Measurements from ENCODE around the gene MYEOV.

MYEOV gene

DNA sequence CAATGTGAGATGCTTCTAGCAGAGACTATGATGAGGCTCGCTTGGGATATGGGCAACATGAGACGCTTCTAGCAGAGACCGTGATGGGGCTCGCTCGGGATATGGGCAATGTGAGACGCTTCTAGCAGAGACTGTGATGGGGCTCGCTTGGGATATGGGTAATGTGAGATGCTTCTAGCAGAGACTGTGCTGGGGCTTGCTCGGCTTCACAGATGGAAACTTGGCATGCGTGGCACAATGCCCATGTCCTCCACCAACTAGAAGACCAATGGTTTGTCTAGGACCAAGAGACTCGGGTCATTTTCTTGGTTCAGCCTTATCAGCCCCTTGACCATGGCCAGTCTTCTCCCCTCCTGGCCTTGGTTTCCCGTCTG, 7.1 kb downstream of the MYEOV start:
- DNase-seq (ENCODE audit: low read depth, low spot score): no peak

DNA sequence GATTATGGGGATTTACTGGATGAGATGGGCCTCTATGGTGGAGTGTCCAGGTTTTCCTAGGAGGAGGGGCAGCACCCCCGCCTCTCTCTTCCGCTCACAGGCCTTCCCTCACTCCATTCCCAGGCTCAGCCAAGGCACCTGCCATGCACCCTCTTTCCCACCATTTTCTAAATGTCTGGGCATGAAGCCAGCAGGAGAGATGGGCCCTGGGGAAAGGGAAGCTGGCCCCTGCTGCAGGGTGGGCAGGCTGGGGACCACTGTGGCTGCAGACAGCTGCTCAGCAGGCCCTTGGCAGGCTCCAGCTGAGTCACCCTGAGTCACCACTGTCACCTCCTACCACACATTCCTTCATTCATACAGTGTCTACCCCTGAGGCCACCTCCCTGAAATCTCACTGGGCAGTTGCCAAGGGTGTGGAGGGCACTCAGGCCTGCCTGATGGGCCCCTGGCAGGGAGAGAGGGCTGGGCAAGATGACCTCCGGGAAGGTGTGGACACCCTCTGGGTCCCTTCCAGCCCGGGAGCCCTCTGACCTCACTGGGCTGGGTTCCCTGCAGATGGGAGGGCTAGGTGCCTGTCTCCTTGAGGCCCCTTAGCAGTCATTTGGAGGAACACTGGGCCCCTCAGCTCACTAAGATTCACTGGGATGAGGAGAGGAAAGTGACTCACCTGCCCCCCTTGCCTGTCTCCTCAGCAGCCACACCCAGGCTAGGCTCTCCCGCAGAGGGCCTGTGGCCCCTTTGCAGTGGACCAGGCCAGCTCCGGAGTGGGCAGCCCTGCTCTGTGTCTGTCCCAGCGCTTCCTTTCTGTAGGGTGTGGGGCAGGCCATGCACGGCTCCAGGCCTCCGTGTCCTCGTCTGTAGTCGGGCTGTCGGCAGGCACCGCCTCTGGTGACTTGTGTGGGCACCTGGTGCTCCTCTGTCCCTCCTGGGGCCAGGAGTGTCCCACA, 7.8 kb downstream of the MYEOV start:
- no peak for DNase-seq (ENCODE audit: low read depth, low spot score)

DNA sequence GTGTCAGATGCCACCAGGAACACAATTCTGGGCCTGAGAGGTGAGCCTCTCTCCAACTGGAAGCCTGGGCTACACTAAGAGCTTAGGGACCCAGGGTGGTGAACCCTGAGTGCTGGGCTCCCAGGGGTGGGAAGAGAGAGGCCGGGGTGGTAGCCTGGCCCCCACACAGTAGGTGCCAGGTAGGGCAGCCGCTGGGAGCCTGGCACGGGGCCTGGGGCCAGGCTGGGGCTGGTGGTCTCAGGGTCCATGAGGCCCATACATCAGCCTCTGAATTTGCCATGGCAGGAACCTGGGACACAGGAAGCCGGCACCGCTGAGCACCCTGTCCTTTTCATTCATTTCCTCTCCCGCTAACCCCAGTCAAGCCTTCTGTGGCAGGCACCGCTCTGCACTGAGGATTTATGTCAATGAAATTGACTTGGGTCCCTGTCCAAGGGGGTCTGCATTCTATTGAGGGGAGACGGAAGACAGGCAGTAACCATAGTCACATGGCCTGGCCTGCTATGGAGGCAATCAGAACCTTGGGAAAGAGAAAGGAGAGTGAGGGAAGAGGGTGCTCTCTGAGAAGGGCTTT, 8.6 kb downstream of the MYEOV start:
- no peak for DNase-seq (ENCODE audit: low read depth, low spot score)

DNA sequence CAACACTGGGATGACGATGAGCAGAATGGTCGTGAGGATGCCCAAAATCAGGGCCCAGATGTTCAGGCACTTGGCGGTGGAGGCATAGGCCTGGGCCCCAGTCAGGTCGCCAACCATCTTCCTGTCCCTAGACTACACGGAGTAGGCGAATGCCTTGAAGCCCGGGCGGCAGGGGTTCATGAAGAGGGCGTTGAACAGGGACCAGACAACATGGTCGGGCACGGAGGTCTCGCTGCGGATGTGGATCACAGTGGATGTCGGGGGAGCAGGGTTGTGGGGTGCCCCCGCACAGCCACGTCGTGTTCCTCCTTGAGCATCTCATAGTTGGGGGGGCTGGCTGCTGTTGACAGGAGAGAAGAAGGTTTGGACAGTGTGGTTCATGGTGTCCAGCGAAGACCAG, 9.5 kb downstream of the MYEOV start:
- DNase-seq (ENCODE audit: low read depth, low spot score): no peak

DNA sequence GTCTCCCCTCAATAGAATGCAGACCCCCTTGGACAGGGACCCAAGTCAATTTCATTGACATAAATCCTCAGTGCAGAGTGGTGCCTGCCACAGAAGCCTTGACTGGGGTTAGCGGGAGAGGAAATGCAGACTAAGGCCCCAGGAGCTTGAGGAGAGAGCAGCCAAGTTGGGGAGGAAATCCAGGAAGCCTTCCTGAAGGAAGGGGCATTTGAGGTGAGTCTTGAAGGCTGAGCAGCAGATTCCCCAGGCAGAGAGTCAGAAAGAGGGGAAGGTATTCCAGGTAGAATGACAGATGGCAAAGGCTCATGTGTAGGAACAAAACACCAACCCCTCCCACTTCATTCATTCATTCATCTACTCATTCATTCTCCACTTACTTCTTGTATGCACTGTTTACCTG, 10.3 kb downstream of the MYEOV start:
- no peak for DNase-seq (ENCODE audit: low read depth, low spot score)

DNA sequence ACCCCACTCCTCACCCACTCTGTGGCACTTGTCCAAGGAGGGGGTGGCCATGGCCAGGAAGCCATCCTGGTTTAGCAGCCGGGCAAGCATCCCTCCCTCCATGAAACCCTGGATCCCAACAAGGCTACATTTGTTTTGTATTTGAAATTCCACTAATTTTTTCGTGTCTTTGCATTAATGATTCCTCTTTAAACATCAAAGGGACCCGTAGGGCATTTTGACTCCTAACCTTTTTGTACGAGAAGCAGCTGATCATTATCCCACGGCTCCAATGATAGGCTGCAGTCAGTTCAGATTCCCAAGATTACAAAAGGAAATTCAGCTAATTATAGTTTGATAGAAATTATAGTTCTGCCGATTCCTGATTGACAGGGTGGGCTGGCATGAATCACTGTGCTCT, 10.7 kb downstream of the MYEOV start:
- DNase-seq (ENCODE audit: low read depth, low spot score): no peak

DNA sequence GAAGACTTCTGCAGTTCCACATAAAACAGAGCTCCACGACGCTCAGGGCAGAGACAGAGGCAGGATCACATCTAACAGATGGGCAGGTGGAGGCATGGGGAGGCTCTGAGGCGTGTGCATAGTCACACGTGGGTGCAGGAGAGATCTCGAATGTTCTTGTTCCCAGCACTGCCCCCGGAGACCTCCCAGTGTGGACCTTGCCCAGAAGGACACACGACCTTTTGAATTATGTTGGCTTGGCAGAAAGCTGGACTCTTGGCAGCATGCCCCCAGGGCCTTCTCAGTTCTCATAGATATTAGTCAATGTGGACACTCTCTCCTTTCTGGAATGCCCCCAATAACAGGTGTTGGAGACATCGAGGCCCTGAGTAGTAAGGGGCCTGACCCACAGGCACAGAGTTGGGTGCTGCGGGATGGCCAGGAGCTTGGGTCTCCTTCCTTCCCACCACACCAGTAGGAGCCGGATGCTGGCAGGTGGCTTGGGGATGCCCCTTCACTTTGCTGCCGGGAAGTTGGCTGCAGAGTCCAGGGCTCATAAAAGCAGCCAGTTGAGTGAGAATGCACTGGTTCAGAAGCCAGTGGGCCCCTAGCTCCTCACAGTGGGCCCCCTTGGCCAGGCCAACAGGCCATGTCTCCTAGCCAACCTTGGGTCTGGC, 12.1 kb downstream of the MYEOV start:
- DNase-seq (ENCODE audit: low read depth, low spot score): no peak

DNA sequence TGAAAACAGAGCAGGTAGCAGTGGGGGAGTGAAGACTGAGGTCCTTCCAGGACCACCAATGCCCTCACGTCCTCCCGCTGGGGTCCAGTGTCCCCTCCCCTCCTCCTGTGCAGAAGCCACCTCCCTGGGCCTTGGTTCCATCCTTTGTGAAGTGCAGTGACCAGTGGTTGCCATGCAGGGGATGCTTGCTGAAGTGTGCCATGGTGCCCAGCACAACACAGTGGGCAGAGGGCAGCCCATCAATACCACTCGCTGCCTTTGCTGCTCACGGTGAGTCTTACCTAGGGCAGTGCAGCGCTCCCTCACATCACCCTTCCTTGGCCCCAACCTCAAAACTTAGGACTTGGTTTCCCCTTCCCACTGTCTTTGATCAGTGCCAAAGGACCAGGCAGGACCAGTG, 12.9 kb downstream of the MYEOV start:
- DNase-seq (ENCODE audit: low read depth, low spot score): no peak

DNA sequence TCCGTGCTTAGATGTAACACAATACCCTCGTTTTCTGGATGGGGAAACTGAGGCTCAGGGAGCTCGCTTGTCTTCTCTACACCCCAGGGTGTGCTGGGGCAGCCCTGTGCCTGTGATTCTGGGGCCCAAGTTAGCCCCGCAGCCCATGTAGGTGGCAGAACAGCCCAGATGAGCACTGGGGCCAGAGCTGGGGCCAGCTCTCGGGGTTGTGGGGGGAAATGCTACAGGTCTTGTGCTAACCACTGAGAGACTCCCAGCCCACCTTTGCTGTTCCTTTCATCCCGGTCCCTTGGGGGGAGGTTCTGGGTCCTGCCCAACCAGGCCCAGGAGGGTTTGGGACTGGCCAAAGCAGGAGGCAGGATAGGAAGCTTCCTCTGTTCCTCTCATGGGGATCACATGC, 13.5 kb downstream of the MYEOV start:
- no peak for DNase-seq (ENCODE audit: low read depth, low spot score)

DNA sequence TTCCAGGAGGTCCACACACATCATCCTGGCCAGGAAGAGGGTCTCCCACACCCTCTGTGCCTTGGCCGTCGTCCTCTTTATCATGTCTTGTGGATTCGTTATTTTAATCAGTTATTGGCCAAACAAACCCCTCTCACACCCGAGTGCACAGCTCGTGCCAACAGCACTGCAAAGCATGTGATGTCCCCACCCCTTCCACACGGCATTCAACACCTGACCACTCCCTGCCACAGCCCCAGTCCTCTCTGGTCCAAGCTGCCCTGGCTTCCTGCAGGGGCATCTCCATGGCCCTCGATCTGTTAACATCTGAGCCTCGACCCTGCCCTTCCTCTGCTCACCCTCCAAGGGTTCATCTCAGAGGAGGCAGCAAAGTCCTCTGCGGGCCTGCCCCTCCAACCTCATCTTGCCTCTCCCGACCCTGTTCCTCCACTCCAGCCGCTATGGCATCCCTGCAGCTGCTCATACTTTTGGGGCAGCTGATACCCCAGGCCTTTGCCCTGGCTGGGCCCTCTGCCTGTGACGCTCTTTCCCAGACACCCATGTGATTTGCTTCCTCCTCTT, 14.0 kb downstream of the MYEOV start:
- DNase-seq (ENCODE audit: low read depth, low spot score): no peak

DNA sequence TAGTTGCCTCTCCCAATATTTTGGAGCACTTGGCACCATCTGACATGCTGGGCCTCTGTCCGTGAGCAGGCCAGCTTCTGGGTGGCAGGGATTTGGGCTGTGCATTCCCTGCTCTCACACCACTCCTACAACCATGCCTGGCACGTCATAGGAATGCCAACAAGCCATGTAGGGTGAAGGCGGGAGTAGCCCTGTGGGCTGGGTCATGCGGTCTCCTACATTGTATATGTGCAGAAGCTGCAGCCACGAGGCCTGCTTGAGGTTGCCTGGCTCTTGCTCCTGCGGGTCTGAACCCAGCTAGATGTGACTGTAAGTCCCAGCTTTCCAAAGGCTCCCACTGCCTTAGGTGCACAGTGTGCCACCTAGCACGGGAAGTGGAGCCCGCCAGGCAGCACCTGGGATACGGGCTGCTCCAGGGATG, 14.5 kb downstream of the MYEOV start:
- no peak for DNase-seq (ENCODE audit: low read depth, low spot score)

DNA sequence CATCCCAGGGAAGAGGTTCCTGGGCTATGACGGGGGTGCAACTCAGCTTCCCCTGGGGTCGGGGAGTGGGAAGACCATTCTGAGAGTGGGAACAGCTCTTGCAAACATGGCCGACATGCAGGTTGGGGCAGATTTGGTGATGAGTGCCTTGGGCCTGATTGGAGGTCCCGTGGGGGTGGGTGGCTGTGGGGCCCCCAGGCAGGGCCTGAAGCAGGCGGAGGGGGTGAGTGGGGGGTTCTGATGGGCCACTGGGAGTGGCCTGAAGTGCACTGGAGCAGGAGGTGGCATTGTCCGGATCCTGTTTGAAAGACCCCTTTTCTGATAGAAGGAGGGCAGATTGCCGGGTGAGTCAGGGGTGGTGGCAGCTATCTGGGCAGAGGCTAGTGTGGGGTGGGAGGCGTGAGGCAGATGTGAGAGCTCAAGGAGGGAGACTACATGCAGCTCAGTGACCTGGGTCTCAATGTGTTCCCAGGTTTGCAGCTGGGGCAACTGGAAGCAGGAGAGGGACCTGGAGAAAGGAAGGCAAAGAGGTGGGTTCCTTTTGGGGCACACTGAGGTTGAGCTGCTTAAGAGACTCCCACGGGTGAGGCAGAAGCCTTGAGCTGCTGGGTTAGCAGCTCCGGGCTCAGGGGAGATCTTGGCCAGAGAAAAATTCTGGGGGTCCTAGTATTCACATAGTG, 15.1 kb downstream of the MYEOV start:
- DNase-seq (ENCODE audit: low read depth, low spot score): no peak

DNA sequence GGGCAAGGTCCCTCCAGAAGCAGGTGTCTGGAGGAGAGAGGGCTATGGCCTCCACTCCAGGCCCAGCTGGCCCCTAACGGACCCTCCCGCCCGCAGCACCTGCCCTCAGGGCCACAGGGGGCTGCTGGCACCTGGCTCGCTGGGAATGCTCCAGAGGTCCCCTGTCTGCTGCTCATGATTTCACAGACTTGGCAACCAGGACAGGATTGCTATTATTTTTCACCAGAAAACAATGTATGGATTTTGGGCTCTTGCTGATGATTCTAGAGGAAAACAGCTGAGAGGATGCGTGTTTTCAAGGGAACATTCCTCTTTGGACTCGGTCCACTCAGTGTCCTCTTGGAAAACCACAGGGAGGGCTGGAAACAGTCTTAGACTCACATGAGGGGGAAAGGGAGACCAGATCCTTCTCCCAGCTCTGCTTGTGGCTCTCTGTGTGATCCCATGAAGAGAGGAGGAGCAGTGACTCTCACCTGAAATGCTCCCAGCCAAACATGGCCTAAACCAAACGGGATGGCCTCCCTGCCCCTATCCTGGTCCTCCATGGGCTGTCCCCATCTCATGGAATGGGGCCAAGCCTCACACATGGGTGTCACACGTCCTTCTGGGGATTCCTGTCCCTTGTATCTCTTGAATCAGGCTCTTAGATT, 15.8 kb downstream of the MYEOV start:
- DNase-seq (ENCODE audit: low read depth, low spot score): no peak

DNA sequence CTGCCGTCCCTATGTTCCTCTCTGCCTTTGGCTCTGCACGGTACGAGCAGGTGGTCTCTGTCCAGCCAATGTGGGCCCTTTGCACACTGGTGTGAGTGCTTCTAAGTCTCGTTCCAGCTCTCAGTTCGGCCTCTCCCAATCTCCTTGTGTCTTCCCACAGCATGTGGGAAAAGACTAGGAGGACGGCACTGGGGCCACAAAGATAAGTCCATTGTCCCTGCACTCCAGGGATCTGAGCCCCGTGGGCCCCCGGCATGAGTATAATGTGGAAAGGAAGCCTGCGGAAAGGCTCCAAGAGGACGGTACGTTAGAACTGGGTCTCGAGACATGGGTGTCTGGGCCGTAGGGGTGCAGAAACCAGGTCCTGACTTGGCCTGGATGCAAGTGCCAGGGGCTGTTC, 16.4 kb downstream of the MYEOV start:
- no peak for DNase-seq (ENCODE audit: low read depth, low spot score)

DNA sequence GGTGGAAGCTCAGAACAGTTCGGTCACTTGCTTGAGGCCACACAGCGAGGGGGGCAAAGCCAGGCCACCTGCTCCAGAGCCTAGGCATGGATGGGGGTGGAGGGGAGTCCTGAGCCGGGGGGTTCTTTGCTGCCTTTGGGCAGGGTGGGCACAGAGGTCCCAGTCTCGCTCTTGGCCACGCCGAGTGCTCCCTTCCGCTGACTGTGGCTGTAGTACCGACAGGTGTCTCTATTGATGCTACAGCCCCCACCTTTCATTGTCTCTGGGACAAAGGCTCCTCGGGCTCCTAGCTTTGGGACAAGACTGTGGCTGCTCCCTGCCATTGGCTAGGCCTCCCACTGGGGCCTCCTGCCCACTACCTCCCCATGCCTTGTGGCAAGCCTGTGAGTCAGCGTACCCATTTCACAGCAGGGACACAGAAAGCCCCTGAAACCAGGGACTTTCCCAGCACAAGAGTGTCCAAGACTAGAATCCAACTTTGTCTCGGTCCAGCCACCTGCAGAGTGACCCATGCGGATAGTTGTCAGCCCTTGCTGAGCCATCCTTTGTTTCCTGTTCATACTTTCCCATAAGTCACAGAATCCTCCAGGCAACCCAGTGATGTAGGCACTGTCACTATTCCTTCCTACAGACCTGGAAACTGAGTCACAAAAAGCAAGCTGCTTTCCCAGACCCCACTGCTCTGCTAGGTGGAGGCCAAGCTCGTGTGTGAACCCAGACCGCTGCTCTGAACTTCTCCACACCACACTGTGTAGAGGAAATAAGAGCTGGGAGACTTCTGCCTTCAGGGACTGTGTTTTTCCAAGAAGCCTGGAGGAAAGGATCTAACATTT, 17.2 kb downstream of the MYEOV start:
- DNase-seq (ENCODE audit: low read depth, low spot score): no peak

DNA sequence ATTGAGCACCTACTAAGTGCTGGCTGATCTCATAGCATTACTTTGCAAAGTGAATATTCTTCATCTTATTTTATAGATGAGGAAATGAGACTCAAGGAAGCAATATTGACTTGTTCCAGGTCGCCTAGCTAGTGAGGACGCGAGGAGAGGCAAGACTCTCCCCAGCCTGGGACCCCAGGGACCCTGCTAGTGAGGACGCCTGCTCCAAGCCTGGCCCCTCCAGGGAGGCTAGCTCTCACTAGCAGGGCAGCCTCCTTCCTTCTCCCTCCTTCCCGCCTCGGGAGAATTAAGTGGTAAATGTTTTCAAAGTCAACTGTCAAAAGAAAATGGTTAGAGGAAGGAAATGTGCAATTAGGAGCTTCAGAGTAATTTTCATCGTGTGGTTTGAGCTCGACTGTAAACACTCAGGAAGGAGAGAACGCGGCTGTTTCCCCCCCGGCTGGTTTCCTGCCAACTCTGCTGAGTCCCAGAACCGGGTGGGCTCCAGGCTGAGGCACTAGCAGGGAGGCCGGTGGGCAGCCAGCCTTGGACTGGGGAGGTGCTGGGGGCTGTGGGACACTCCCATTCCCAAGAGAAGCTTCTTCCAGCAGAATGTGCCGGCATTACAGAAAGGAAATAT, 17.9 kb downstream of the MYEOV start:
- no peak for DNase-seq (ENCODE audit: low read depth, low spot score)

DNA sequence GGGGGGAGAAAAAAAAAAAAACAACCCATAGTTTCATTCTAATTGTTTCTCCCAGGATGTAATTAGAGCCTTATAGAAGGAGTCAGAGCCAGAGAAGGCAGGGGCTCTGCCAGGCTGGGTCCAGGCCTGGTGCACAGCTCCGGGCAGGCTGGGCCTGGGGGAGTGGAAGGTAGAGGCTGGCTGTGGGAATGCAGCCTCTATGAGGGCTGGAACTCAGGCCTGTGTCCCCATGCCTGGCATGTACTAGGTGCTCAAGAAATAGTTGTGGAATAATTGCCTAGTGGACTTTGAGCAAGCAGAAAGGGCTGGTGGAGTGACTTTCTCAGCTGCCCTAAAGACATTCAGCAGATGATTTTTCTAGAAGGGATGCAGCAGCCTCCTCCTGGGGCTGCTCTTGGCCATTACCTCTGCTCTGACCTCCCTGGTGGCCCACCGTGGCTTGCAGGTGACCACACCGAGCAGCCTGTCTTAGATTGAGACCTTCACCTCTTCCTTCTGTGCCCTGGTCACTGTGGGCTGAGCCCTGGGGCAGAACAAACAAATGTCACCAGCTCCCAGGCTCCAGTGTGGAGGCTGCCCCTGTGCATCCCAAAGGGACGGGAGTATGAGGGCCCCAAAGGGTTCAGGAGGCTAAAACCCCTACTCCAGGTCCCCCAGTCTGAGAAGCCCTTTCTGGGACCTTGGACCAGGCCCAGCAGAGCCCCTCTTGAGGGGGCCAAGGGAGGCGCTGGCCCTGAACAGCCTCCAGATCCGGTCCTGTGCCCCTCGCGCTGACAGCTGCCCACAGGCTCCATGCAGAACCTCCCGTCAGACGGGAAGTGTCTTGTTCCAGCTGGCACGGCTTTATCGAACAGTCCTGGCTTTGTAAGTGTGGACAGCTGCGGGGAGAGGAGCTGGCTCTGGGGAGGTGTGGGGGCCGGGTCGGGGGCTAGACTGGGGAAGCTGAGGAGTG, 18.8 kb downstream of the MYEOV start:
- no peak for DNase-seq (ENCODE audit: low read depth, low spot score)

DNA sequence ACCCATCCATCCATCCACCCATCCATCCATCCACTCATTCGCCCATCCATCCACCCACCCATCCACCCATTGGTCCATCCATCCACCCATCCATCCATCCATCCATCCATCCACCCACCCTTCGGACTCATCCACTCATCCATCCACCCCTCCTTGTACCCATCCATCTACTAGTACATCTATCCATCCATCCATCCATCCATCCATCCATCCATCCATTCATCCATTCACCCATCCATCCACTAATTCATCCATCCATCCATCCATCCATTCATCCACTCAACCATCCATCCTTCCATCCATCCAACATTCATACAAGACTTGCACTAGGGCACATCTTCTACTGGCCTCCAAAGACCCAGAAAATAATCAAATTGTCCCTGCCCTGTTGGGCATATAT, 20.0 kb downstream of the MYEOV start:
- DNase-seq (ENCODE audit: low read depth, low spot score): no peak

DNA sequence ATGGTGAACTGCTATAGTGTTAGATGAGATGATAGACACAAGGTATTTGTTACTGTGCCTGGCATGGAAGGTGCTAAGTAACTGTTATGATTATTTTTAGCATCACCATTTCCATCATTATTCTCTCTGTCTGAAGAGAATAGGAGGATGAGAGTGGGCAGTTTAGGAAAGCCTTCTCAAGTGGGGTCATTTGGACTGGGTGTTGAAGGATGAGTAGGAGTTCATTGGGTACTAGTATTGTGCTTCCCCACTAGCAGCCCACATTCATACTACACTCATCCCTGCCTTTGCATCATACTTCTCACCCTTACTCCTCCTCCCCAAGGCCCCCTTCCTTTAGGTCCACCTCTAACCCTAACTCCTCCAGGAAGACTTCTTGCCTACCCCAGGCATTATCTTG, 20.6 kb downstream of the MYEOV start:
- no peak for DNase-seq (ENCODE audit: low read depth, low spot score)

Data from ELF-1 (cell line).